Measurements from ENCODE around the gene STEAP3.
"Not testable (repeated sequence)": the region's sequence is repeated elsewhere in the genome, so short reads cannot be mapped to it uniquely, and the experiment has no call there.

The STEAP3 gene

DNA sequence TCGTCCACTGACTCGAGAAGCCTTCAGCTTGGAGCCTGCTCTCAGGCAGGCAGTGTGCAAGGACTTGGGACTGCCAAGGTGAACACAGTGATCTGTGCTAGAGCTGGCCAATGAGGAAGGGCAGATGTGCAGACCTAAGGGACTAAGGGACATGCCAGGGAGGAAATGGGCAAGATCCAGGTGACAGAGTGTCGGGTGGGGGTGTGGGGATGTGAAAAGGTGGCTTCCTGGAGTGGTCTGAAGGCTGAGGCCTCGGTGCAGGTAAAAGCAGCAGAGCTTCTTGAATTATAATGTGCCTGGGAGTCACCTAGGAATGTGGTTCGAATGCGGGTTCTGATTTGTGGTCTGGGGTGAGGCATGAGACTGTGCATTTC is 42.0 kb downstream of the STEAP3 start:
- DNase-seq = no peak

GRCh38 chr2:119266091-119266589 is 42.5 kb downstream of the STEAP3 start:
- DNase-seq = no peak

DNA sequence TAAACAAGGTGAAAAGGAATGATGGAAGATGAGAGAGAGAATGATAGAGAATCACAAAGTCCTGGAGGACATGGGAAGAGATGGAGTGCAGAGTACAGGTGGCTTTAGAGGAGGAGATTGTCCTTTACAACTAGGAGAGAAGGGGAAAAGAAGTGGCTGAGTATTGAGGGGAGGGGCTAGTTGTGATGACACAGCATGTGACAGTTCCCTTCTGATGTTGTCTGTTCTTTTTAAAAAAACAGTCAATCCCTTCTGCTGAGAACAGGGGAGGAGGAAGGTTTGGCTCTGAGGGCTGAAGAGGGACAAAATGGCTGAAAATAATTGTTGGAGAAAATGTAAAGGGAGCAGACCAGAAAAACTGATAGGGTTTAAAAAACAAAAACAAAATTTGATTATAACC is 44.0 kb downstream of the STEAP3 start:
- no peak for DNase-seq

GRCh38 chr2:119276864-119277263 is 53.2 kb downstream of the STEAP3 start:
- DNase-seq = no peak

GRCh38 chr2:119278385-119278784 is 54.8 kb downstream of the STEAP3 start:
- not testable (repeated sequence) for DNase-seq

- DNase-seq = no peak
Observed at GRCh38 chr2:119278946-119279345, 55.3 kb downstream of the STEAP3 start.

DNA sequence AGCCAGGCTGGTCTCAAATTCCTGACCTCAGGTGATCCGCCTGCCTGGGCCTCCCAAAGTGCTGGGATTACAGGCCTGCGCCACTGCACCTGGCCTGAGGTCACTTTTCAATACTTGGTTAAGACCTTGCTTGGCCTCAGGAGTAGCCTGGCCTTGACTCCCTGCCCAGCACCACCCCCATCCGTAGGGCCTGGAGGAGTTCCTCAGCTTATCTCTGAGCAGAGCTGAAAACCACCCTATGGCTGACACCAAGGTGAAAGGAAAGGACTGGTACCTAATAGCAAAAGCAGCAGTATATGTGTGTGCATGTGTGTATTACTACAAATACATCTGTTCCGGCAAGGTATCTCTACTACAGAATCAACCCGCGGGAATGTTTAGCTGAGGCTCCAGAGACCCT is 56.0 kb downstream of the STEAP3 start:
- DNase-seq = no peak

- DNase-seq = no peak
Observed at GRCh38 chr2:119280680-119281079, 57.0 kb downstream of the STEAP3 start.

DNA sequence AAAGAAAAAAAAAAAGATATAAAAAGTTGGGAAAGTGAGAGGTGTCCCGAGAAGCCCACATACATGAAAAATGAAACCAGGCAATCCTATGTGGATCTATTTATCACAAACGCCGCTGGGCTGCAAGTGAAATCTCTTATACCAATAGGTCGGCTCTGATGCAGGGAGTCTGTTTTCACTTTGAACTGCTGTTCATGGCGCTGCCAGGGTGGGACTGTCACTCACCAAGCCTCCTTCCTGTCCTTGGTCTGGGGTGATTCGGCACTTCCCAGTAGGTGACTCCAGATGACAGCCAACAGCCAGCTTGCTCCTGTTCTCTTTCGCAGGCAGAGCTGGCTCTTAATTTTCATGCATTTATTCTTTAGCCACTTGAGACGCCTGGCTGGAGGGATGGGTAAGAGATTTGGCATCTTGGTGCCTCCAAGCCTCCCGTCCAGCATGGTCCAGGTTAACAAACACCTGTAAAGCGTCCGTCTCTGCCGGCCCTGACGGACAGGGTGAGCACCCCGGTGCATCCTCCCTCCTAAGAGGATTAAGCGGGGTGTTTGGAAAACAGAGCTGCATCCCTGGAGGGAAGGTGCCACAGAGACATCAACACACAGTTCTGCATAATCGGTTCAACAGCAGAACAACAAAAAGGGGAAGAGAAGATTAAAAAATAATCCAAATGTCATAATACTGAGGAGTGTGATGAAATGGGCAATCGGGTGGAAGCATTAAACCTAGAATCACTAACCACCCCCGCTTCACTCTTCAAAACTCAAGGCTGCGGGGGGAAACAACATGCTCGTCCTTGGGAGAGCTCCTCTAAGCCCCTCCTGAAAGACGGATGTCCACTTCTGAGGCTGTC is 58.7 kb downstream of the STEAP3 start:
- DNase-seq = no peak

GRCh38 chr2:119282996-119283511 is 59.4 kb downstream of the STEAP3 start:
- DNase-seq = no peak

- peak; percentile 62 for DNase-seq
Observed at GRCh38 chr2:119283873-119284331, 60.3 kb downstream of the STEAP3 start.

GRCh38 chr2:119286661-119287060 is 63.0 kb downstream of the STEAP3 start:
- DNase-seq = no peak

DNA sequence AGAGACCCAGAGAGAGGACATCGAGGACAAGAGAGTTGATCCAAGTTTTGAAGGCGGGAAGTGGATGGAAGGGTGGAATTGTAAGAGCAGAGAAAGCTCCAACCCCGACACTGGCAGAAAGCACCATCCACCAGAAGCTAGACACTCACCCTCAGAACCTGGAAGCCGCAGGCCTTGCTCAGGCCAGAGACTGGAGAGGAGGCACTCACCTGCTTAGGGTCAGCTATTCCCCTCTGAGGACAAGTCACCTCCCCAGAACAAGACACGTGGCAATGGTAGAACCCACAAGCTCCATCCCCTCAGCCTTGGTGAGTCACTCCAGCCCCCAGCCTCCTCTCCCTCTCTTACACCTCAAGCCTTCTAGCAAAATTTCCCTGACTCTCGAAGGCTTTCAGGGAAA is 64.9 kb downstream of the STEAP3 start:
- DNase-seq = no peak

GRCh38 chr2:119289093-119289492 is 65.5 kb downstream of the STEAP3 start:
- DNase-seq = no peak

DNA sequence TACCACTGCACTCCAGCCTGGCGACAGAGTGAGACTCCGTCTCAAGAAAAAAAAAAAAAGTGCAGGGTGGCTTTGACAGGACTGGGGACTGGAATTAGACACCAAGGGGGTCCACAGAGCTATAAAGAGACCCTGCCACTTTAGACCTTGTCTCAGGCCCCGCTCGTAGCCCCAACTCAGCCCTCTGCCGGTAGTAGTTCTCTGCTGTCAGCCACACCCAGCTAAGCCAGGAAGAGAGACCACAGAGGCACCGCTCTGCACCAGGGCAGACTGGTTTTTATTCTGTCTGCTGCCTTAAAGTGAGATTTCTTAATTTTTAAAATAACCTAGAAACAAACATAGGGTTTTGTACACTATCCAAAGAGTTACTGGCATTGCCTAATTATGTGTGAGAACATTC is 66.0 kb downstream of the STEAP3 start:
- no peak for DNase-seq

DNA sequence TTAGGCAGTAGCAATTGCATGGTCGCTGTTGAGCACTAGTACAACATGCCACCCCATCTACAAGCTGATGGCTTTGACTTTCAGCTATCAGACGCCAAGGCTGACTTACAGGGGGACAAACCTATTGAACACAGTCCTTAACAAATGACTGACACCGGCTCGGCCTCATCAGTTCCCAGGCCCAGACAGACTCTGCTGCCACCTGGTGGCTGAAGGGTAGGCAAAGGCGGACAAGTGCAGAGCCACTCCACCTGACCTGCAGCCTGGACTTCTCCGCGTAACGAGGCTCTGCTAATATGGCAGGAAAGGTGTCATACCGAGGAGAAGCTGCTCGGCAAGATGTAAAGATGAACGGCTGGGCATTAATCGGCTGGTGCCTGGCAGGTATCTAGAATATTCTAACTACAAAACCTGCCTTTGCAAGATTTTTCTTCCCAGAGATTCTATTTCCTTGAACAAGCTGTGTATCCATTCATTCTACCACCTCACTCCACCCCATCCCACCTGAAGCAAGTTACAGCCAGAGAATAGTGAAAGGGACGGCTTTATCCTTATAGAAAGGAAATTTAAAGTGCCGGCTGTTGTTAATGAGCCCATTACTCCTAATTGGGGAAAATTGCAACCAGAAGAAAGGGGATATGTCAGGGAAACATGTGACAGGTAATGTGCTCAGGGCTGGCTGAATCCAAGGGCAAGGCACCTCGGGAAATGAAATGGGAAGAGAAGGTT is 67.4 kb downstream of the STEAP3 start:
- DNase-seq = no peak

DNA sequence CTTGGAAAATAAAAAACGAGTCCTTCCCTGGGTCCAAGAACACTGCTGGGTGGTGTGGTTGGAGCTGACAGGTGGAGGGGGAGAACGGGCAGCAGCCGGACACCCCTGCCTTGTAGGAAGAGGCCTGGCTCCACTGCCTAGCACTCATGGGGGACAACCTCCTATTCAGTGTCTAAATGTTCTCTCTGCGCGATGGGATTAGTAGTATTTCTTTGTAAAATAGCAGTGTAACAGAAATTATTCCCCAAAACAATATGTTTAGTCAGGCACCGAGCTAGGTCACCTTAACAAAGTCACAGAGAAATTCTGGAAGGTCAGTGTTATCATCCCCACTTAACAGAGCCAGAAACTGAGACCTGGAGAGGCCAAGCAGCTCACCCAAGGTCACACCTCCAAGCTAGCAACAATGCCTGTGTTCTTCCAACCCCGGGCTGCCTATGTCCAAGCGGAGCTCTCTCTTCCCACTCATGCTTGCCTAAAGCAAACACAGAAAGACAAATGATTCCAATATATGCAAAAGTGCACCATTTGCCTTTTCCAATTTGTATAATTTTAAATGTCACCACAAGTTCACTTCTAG is 68.0 kb downstream of the STEAP3 start:
- DNase-seq = no peak

DNA sequence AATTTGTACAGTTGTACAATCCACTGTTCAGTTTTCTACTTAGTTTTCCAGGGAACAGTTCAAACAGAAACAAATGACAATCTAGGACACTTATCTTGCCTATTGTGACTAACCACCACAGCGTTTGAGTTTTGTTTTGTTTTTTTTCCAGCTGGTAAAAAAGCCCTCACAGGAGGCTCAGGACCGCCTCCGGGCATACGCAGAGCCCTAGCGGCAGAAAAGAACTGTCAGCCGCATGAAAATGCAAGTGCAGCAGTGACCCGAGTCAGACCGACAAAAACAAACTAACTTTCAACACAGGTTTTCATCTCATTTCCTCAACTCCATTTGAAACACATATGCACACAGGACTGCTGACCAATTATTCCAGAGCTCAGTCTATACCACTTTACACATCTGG is 68.6 kb downstream of the STEAP3 start:
- no peak for DNase-seq

- DNase-seq = no peak
Observed at GRCh38 chr2:119293254-119293653, 69.6 kb downstream of the STEAP3 start.

DNA sequence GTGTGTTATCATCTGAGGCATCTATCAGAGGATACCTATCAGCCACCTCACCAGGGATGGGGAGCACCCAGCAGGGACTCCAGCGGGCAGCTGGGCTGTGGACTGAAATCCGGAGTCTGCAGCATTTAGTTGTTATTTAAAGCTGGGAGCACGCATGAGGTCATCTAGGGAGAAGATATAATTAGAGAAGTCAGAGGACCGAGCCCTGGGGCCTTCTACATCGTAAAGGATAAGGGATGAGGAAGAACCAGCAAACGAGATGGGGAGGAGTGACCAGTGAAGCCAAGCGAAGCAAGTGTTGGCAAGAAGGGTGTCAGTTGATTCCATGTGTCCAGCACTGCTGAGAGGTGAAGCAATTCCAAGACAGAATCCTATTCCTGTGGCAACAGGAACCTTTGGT is 70.3 kb downstream of the STEAP3 start:
- no peak for DNase-seq

DNA sequence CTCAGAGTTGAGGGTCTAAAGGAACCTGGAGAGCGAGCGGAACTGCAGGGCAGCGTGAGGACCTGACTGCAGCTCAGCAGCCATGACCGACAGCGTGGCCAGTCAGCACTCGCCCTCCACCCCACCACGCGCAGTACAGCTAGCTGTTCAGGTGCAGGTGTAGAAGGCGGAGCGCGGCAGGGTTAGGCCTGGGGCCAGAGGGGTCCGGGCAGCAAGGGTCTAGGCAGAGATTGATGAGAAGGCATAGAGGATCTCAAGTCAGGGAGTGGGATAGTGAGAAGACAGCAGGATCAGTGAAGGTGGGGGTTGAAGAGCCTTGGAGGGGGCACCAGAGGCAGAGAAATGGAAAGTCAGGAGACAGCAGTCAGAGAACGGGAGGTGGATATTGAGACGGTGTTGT is 71.0 kb downstream of the STEAP3 start:
- DNase-seq = no peak

- no peak for DNase-seq
Observed at GRCh38 chr2:119295688-119296375, 72.2 kb downstream of the STEAP3 start.

DNA sequence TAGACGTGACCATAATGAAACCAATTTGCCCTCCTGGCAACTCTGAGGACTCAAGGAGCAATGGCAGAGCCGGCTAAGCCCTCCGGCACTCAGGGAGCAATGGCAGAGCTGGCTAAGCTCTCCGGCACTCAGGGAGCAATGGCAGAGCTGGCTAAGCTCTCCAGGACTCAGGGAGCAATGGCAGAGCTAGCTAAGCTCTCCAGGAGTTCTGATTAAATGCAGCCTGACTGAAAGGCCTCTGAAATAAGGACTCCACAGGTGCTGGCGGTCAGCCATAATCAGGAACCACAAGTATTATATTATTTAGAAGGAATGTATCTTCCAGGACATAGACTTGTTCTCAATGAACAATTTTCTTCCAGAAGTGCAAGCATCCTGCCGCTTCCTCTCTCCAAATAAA is 77.8 kb downstream of the STEAP3 start:
- DNase-seq = no peak
